SJSA1 (cell line): Measurements from ENCODE around the gene TSC22D1. TPM values are rescaled to one million over a fixed set of nuclear protein-coding genes. Genes with fewer than 3 reads are reported as not detected.

Experiments
- DNase-seq, 2 experiments: peaks; one replicate each; pipeline ENCODE4 v3.0.0-alpha.2; 2015 to 2020; ENCODE audit warnings: low spot score in 2 of 2, low read depth in 1 of 2
- H3K27ac ChIP-seq: fragments of 250-450 bp; sonication (Bioruptor Pico); 2 replicates; pipeline ENCODE4 v1.5.1; 2020; ENCODE audit warnings: mild to moderate bottlenecking, moderate library complexity
- H3K27me3 ChIP-seq: fragments of 250-450 bp; sonication (Bioruptor Pico); replicated peaks from 2 replicates; pipeline ENCODE4 v1.5.1; 2020; ENCODE audit warnings: mild to moderate bottlenecking, moderate library complexity
- H3K36me3 ChIP-seq: fragments of 250-450 bp; sonication (Bioruptor Pico); 2 replicates; pipeline ENCODE4 v1.5.1; 2020; ENCODE audit warnings: mild to moderate bottlenecking
- H3K4me1 ChIP-seq: fragments of 250-450 bp; sonication (Bioruptor Pico); replicated peaks from 2 replicates; pipeline ENCODE4 v1.6.1; 2021; ENCODE audit warnings: mild to moderate bottlenecking
- H3K4me3 ChIP-seq: fragments of 250-450 bp; sonication (Bioruptor Pico); 2 replicates; pipeline ENCODE4 v1.5.1; 2020; ENCODE audit warnings: mild to moderate bottlenecking
- H3K9me3 ChIP-seq: fragments of 250-450 bp; sonication (Bioruptor Pico); replicated peaks from 2 replicates; pipeline ENCODE4 v1.5.1; 2020; ENCODE audit warnings: mild to moderate bottlenecking
- total RNA-seq: library from RNA; depleted of rRNA; stranded (reverse); fragments of >200 nt; shearing (Covaris generic); gene quantifications from 2 replicates; pipeline ENCODE4 v1.2.3, GENCODE V29; 2014

TSC22D1 gene
- total RNA-seq, 1 experiment from 2014 or later = 54.9 TPM

DNA sequence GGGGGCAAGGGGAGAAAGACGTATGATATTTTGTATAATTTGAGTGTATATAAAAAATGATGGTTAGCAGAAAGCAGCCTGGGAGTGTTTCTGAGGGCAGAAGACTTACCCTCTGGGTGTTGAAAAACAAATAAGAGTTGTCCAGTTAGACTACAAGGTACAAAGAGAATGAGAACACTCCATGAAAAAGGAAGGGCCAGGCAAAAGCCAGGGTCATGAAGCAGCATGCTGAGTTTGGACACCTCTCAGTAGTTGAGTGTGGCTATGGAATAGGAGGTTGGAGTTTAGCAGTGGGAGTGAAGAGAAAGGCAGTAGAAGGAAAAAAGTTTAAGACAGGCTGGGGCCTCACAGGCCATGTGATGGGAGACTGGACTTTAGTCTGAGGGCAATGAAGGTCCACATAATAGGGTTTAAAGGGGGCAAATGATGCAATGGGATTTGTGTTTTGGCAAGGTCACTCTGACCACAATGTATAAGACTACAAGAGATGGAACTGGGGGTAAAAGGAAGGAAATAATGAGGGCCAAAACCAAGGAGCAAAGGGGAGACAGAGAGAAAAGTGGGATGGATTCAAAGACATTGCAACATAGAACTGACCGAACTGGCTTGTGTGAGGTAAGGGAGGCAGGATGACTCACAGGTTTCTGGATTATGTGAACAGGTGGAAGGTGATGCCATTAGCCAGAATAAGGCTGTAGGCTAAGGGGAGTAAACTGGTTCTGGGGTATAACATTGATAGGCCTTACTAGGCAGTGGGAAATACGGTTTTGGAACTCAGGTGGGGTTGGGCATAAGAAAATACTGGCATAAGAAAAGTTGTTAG is 125.9 kb downstream of the TSC22D1 start:
- DNase-seq = no peak
- Histone ChIP-seq H3K4me3 (no peak overlapping the region), H3K4me1 (no peaks in the 10 kb centered on the region), H3K9me3 (no peaks in the 10 kb centered on the region), H3K27me3 (no peaks in the 10 kb centered on the region), H3K27ac (no peak overlapping the region), H3K36me3 (no peaks in the 10 kb centered on the region)

- Histone ChIP-seq H3K4me1 (no peaks in the 10 kb centered on the region), H3K4me3 (no peak overlapping the region), H3K9me3 (no peaks in the 10 kb centered on the region), H3K27ac (no peak overlapping the region), H3K36me3 (no peaks in the 10 kb centered on the region), H3K27me3 (no peaks in the 10 kb centered on the region)
- DNase-seq = no peak
Measured at GRCh38 chr13:44448875-44449274, 127.3 kb downstream of the TSC22D1 start.

DNA sequence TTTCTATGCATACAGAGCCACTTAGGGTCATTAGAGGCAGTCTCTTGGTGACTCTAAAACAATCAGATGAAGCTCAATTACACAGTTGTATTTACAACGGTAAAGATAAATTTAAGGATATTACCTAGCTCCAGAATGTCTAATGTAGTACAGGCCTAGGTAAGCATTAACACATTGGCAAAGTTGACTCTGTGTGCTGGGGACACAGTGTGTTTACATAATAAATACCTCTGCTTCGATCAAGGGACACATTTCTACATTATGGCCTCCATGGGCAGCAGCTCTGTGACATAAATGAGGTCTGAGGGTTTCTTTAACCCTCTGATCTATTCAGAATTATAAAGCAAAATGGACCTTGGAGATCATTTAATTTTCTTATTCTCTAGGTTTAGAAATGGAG is 127.8 kb downstream of the TSC22D1 start:
- no peak for DNase-seq
- Histone ChIP-seq H3K27me3 (no peaks in the 10 kb centered on the region), H3K9me3 (no peaks in the 10 kb centered on the region), H3K4me3 (no peak overlapping the region), H3K27ac (no peak overlapping the region), H3K4me1 (no peaks in the 10 kb centered on the region), H3K36me3 (no peaks in the 10 kb centered on the region)

DNA sequence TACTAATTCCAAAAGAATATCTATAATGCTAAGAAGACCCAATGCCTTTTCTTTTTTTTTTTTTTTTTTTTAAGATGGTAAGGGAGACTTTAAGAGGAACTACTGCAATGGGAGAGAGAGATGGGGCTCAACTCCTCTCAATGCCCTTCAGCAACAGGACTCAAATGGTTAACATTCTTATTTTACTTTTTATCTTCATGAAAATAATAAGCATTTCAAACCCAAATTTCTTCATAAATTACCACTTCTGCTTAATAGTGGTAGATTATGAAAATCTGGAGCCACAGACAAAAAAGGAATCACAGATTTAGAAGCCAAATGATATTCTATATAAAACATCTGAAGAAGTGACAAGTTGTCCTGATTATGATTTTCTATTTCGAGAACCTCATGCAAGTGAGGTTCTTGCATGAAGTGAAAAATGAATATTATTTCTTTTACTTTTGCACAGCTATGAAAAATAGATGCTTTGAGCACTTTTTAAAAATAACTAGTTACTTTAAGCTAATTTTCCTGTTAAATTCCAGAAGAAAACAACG is 128.3 kb downstream of the TSC22D1 start:
- Histone ChIP-seq H3K4me3 (no peak overlapping the region), H3K36me3 (no peaks in the 10 kb centered on the region), H3K27me3 (no peaks in the 10 kb centered on the region), H3K9me3 (no peaks in the 10 kb centered on the region), H3K4me1 (no peaks in the 10 kb centered on the region), H3K27ac (no peak overlapping the region)
- DNase-seq = no peak

- H3K4me1 ChIP-seq = peaks cover 7% of the 10 kb centered on the region
- no peak overlapping the region for H3K4me3 ChIP-seq
- H3K36me3 ChIP-seq = 0 out of 2 replicates have a peak, but pooled peaks cover 7% of the 10 kb centered on the region
- peak in 1 of 2 experiments; percentile 32 for DNase-seq
- H3K27me3 ChIP-seq = no peaks in the 10 kb centered on the region
- no peaks in the 10 kb centered on the region for H3K9me3 ChIP-seq
- H3K27ac ChIP-seq = 0 out of 2 replicates have a peak overlapping the region, but pooled peaks have one; percentile 2
Measured at GRCh38 chr13:44440046-44440608, 136.0 kb downstream of the TSC22D1 start.

GRCh38 chr13:44439452-44440024 is 136.6 kb downstream of the TSC22D1 start:
- no peak for DNase-seq
- no peaks in the 10 kb centered on the region for H3K27me3 ChIP-seq
- H3K36me3 ChIP-seq = peaks cover 11% of the 10 kb centered on the region
- 0 out of 2 replicates have a peak overlapping the region, but pooled peaks have one; percentile 2 for H3K27ac ChIP-seq
- H3K9me3 ChIP-seq = no peaks in the 10 kb centered on the region
- H3K4me3 ChIP-seq = no peak overlapping the region
- H3K4me1 ChIP-seq = peaks cover 12% of the 10 kb centered on the region

GRCh38 chr13:44438234-44438579 is 137.9 kb downstream of the TSC22D1 start:
- no peak overlapping the region for H3K27ac ChIP-seq
- peaks cover 25% of the 10 kb centered on the region for H3K36me3 ChIP-seq
- H3K4me3 ChIP-seq = no peak overlapping the region
- no peaks in the 10 kb centered on the region for H3K27me3 ChIP-seq
- no peaks in the 10 kb centered on the region for H3K9me3 ChIP-seq
- H3K4me1 ChIP-seq = peaks cover 19% of the 10 kb centered on the region
- DNase-seq = no peak

GRCh38 chr13:44437356-44438233 is 138.5 kb downstream of the TSC22D1 start:
- Histone ChIP-seq H3K9me3 (no peaks in the 10 kb centered on the region), H3K4me3 (peak overlapping the region; percentile 48), H3K36me3 (peaks cover 29% of the 10 kb centered on the region), H3K4me1 (peaks cover 19% of the 10 kb centered on the region), H3K27ac (peak overlapping the region; percentile 77), H3K27me3 (no peaks in the 10 kb centered on the region)
- peak in 1 of 2 experiments; percentile 66 for DNase-seq

GRCh38 chr13:44436589-44437337 is 139.4 kb downstream of the TSC22D1 start:
- H3K27me3 ChIP-seq = no peaks in the 10 kb centered on the region
- peak overlapping the region; percentile 86 for H3K27ac ChIP-seq
- peaks cover 29% of the 10 kb centered on the region for H3K36me3 ChIP-seq
- peak overlapping the region; percentile 48 for H3K4me3 ChIP-seq
- no peaks in the 10 kb centered on the region for H3K9me3 ChIP-seq
- peak; percentile 92 to 95 for DNase-seq
- H3K4me1 ChIP-seq = peaks cover 19% of the 10 kb centered on the region

- H3K9me3 ChIP-seq = no peaks in the 10 kb centered on the region
- peak overlapping the region; percentile 86 for H3K27ac ChIP-seq
- H3K4me1 ChIP-seq = peaks cover 19% of the 10 kb centered on the region
- H3K27me3 ChIP-seq = no peaks in the 10 kb centered on the region
- H3K36me3 ChIP-seq = peaks cover 29% of the 10 kb centered on the region
- H3K4me3 ChIP-seq = peak overlapping the region; percentile 48
- peak in 1 of 2 experiments; percentile 5 for DNase-seq
Measured at GRCh38 chr13:44435919-44436510, 140.1 kb downstream of the TSC22D1 start.

- H3K4me1 ChIP-seq = peaks cover 19% of the 10 kb centered on the region
- H3K36me3 ChIP-seq = peaks cover 29% of the 10 kb centered on the region
- peak overlapping the region; percentile 86 for H3K27ac ChIP-seq
- no peaks in the 10 kb centered on the region for H3K27me3 ChIP-seq
- H3K4me3 ChIP-seq = peak overlapping the region; percentile 48
- peak; percentile 93 to 96 for DNase-seq
- no peaks in the 10 kb centered on the region for H3K9me3 ChIP-seq
Measured at GRCh38 chr13:44435142-44435918, 140.8 kb downstream of the TSC22D1 start.

DNA sequence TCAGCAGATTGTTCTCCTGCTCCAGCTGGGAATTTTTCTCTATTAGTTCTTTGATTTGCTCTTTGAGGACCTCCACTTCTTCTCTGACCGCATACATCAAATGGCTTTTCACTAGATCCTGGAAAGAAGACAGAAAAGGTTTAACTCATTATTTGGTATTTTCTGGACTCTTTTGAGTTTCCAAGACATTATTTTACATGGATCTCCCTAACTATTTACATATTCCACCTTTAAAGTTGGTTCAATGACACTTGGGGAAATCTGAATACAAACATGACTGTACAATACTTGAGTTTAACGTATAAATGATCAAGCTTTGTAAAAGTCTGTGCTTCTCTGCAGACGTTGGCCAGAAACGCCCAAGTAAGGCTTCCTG is 141.4 kb downstream of the TSC22D1 start:
- H3K36me3 ChIP-seq = peaks cover 29% of the 10 kb centered on the region
- peaks cover 19% of the 10 kb centered on the region for H3K4me1 ChIP-seq
- H3K9me3 ChIP-seq = no peaks in the 10 kb centered on the region
- no peaks in the 10 kb centered on the region for H3K27me3 ChIP-seq
- H3K27ac ChIP-seq = peak overlapping the region; percentile 21; the same call in 1 of the 2 replicates
- DNase-seq = no peak
- H3K4me3 ChIP-seq = peak overlapping the region; percentile 48
